HCT116 (cell line): ENCODE results near the gene ZBTB7C. TPM values are rescaled to one million over a fixed set of nuclear protein-coding genes. Genes with fewer than 3 reads are reported as not detected.

Experiments used
- ATAC-seq: fragments of 200-7000 bp; cut with Tn5 transposase; 2 replicates; pipeline ENCODE4 v1.9.1; 2020; ENCODE audit warnings: mild to moderate bottlenecking, moderate library complexity
- BruUV-seq: library from RNA; stranded (reverse); fragments of 400-500 nt; replicated peaks from 2 replicates; lab custom pipeline; 2021; lab: Mats Ljungman, UMichigan
- CTCF ChIA-PET: fragments of 300-600 bp; sonication (Branson Sonifier 250); formaldehyde crosslinking; loops from one replicate; lab custom pipeline; 2021; ENCODE audit warnings: antibody characterized with exemption; lab: Charles Lee
- POLR2A ChIA-PET: fragments of 300-600, 350-600 bp; sonication (Branson Sonifier 250); formaldehyde crosslinking; loops from one replicate; lab custom pipeline; 2021; ENCODE audit warnings: antibody characterized with exemption; lab: Charles Lee
- RAD21 ChIA-PET, 2 experiments: fragments of 300-600 bp; sonication (Branson Sonifier 250); formaldehyde crosslinking; loops; one replicate each; lab custom pipeline; 2023; ENCODE audit warnings: low total read pairs in 2 of 2; ENCODE audit not compliant: uncharacterized antibody in 2 of 2, unreplicated experiment in 2 of 2, low non-redundant PET in 1 of 2; lab: Charles Lee
- DNase-seq: peaks from one replicate; pipeline ENCODE4 v3.0.0-alpha.2; 2010; ENCODE audit warnings: low read depth, low spot score
- H2AFZ ChIP-seq: fragments of 200-600 bp; shearing (Covaris generic), sonication (generic); 2 replicates; pipeline ENCODE4 v1.6.1; 2017; ENCODE audit warnings: low read depth, mixed run types, mixed read lengths, antibody characterized with exemption, low read length; ENCODE audit not compliant: poor library complexity, severe bottlenecking
- H3K27ac ChIP-seq: 2 replicates; pipeline ENCODE4 v1.5.1; 2012; ENCODE audit warnings: low read depth, low read length
- H3K27me3 ChIP-seq: fragments of 200-600 bp; sonication (generic); 2 replicates; pipeline ENCODE4 v1.6.1; 2016; ENCODE audit warnings: mixed run types, low read length, mixed read lengths; ENCODE audit not compliant: insufficient read depth
- H3K36me3 ChIP-seq, 2 experiments: fragments of 200-500 bp in 1 of 2; fragments of 200-600 bp in 1 of 2; sonication (Bioruptor generic) in 1 of 2; sonication (generic) in 1 of 2; 2 replicates each; pipeline versions ENCODE4 v1.5.1 to v1.6.1; 2014 to 2016; ENCODE audit warnings: low read length in 2 of 2, inconsistent platforms in 1 of 2, mixed read lengths in 1 of 2, mixed run types in 1 of 2; ENCODE audit not compliant: insufficient read depth in 2 of 2, control insufficient read depth in 1 of 2
- H3K4me1 ChIP-seq, 2 experiments: fragments of 200-600 bp in 1 of 2; sonication (generic) in 1 of 2; 2 replicates each; pipeline versions ENCODE4 v1.5.1 to v1.6.1; 2012 to 2017; ENCODE audit warnings: low read length in 2 of 2, inconsistent platforms in 1 of 2, mild to moderate bottlenecking in 1 of 2, mixed read lengths in 1 of 2, mixed run types in 1 of 2, moderate library complexity in 1 of 2; ENCODE audit not compliant: insufficient read depth in 2 of 2, control insufficient read depth in 1 of 2
- H3K4me2 ChIP-seq: fragments of 200-600 bp; sonication (generic); 2 replicates; pipeline ENCODE4 v1.6.1; 2017; ENCODE audit warnings: mixed run types, low read length, mixed read lengths
- H3K4me3 ChIP-seq, 2 experiments: fragments of 200-600 bp in 1 of 2; sonication (generic) in 1 of 2; replicated peaks in 1 of 2; 2 replicates each; pipeline ENCODE4 v1.5.1; 2011 to 2016; ENCODE audit warnings: low read length in 2 of 2, control low read depth in 1 of 2, low read depth in 1 of 2, mild to moderate bottlenecking in 1 of 2, mixed read lengths in 1 of 2, mixed run types in 1 of 2
- H3K79me2 ChIP-seq: fragments of 200-600 bp; sonication (generic); 2 replicates; pipeline ENCODE4 v1.6.1; 2017; ENCODE audit warnings: mild to moderate bottlenecking, mixed run types, low read length, moderate library complexity, mixed read lengths; ENCODE audit not compliant: insufficient read depth
- H3K9ac ChIP-seq: fragments of 200-600 bp; sonication (generic); 2 replicates; pipeline ENCODE4 v1.6.1; 2016; ENCODE audit warnings: low read length, mixed read lengths
- H3K9me2 ChIP-seq: fragments of 200-600 bp; sonication (generic), shearing (Covaris generic); 2 replicates; pipeline ENCODE4 v1.6.1; 2017; ENCODE audit warnings: mixed run types, mild to moderate bottlenecking, moderate library complexity; ENCODE audit not compliant: insufficient read depth
- H3K9me3 ChIP-seq, 2 experiments: fragments of 200-500 bp in 1 of 2; fragments of 200-600 bp in 1 of 2; sonication (Bioruptor generic) in 1 of 2; sonication (generic) in 1 of 2; 2 replicates each; pipeline ENCODE4 v1.6.1; 2014 to 2017; ENCODE audit warnings: low read length in 2 of 2, mixed read lengths in 2 of 2, inconsistent platforms in 1 of 2, low read depth in 1 of 2, mild to moderate bottlenecking in 1 of 2, mixed run types in 1 of 2, moderate library complexity in 1 of 2; ENCODE audit not compliant: control insufficient read depth in 1 of 2, insufficient read depth in 1 of 2
- H4K20me1 ChIP-seq: fragments of 200-600 bp; sonication (generic), shearing (Covaris generic); 2 replicates; pipeline ENCODE4 v1.6.1; 2017; ENCODE audit warnings: mixed run types, mild to moderate bottlenecking, moderate library complexity; ENCODE audit not compliant: insufficient read depth
- CEBPB ChIP-seq: IDR thresholded peaks from 2 replicates; pipeline ENCODE4 v1.6.1; 2012; ENCODE audit warnings: low read depth
- MAX ChIP-seq: IDR thresholded peaks from 2 replicates; pipeline ENCODE4 v1.6.1; 2012
- RAD21 ChIP-seq: IDR thresholded peaks from 2 replicates; pipeline ENCODE4 v1.6.1; 2012; ENCODE audit warnings: low read depth, mild to moderate bottlenecking
- ZNF274 ChIP-seq: fragments of 200-500 bp; sonication (Bioruptor generic); IDR thresholded peaks from 2 replicates; pipeline ENCODE4 v1.6.1; 2014; ENCODE audit warnings: mild to moderate bottlenecking, low read depth, low read length, inconsistent platforms
- intact Hi-C: fragments of 100-400 bp; cut with micrococcal nuclease; formaldehyde crosslinking; loops from 2 replicates; pipeline ENCODE4 v1.10.0; 2022
- total RNA-seq: library from RNA; stranded (reverse); gene quantifications from one replicate; pipeline ENCODE4 v1.2.1, GENCODE V29; 2021; ENCODE audit not compliant: unreplicated experiment

The ZBTB7C gene
- total RNA-seq, 1 experiment from 2014 or later = 0.37 TPM

- ATAC-seq (no peak), DNase-seq (no peak)
- H2AFZ ChIP-seq = no peak overlapping the region
- no TSS peak for BruUV-seq
- TF ChIP-seq RAD21 = no peak
- TF ChIP-seq ZNF274 = no peak
- no peaks in the 10 kb centered on the region for H3K4me1 ChIP-seq
- no peak overlapping the region for H3K27ac ChIP-seq
- H3K27me3 ChIP-seq = 0 out of 2 replicates have a peak, but pooled peaks cover 4% of the 10 kb centered on the region
- ChIA-PET POLR2A (no interaction called here), RAD21 (no interaction called here), CTCF (no interaction called here)
- no peak overlapping the region for H3K4me3 ChIP-seq
- no peak overlapping the region for H3K4me2 ChIP-seq
- no peaks in the 10 kb centered on the region for H3K79me2 ChIP-seq
- H3K36me3 ChIP-seq = no peaks in the 10 kb centered on the region
- intact Hi-C loops = no loop called here
- no peaks in the 10 kb centered on the region for H3K9me3 ChIP-seq
- H3K9me2 ChIP-seq = no peaks in the 10 kb centered on the region
- H4K20me1 ChIP-seq = no peaks in the 10 kb centered on the region
- H3K9ac ChIP-seq = no peak overlapping the region
These were observed 366.0 kb downstream of the ZBTB7C start for GRCh38 chr18:48043166-48043565.

- BruUV-seq = no TSS peak
- DNase-seq = no peak
- intact Hi-C loops = no loop called here
These were observed 366.8 kb downstream of the ZBTB7C start for GRCh38 chr18:48042431-48042830.

More at GRCh38 chr18:48042431-48042830, 366.8 kb downstream of the ZBTB7C start:
- Histone ChIP-seq H3K79me2 (no peaks in the 10 kb centered on the region), H3K27me3 (no peaks in the 10 kb centered on the region), H4K20me1 (no peaks in the 10 kb centered on the region), H3K9ac (no peak overlapping the region), H3K4me1 (0 out of 4 replicates have a peak, but pooled peaks cover 0 to 4% of the 10 kb centered on the region in 2 experiments), H3K4me3 (no peak overlapping the region), H3K27ac (no peak overlapping the region), H3K4me2 (no peak overlapping the region), H3K9me2 (no peaks in the 10 kb centered on the region), H2AFZ (no peak overlapping the region), H3K9me3 (no peaks in the 10 kb centered on the region), H3K36me3 (no peaks in the 10 kb centered on the region)
- ChIA-PET POLR2A (no interaction called here), CTCF (no interaction called here), RAD21 (no interaction called here)
- TF ChIP-seq CEBPB (no peak), MAX (no peak)
- TF ChIP-seq, all 23 proteins: peak for 0
- no peak for ATAC-seq
